ENCODE results near the gene TASP1. TPM values are rescaled to one million over a fixed set of nuclear protein-coding genes. Genes with fewer than 3 reads are reported as not detected.

Gene TASP1
- total and polyA plus RNA-seq, 2 donors (not counting 1 experiment from before 2014, with no cell fraction given): 6.4 to 23.9 TPM

DNA sequence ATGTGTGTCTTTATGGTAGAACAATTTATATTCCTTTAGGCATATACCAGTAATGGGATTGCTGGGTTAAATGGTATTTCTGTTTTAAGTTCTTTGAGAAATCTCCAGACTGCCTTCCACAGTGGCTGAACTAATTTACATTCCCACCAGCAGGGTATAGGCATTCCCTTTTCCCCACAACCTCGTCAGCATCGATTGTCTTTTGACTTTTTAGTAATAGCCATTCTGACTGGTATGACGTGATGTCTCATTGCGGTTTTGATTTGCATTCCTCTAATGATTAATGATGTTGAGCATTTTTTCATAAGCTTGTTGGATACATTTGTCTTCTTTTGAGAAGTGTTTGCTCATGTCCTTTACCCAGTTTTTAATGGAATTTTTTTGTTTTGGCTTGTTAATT is 5.3 kb upstream of the TASP1 start:
- DNase-seq (no peak), ATAC-seq (ENCODE audit: low read depth) (no peak)
- intact Hi-C loops (cut with micrococcal nuclease): no loop called here
- Mint-ChIP-seq H3K4me1 (peaks cover 3% of the 10 kb centered on the region), H3K27ac (no peak overlapping the region), H3K4me3 (no peak overlapping the region), H3K9me3 (ENCODE audit: insufficient read depth) (no peaks in the 10 kb centered on the region), H3K27me3 (peaks cover 35% of the 10 kb centered on the region)
- no peak overlapping the region for H3K27ac ChIP-seq (ENCODE audit: low read length in 2 of 2)
- peaks cover under 1% of the 10 kb centered on the region for H3K79me2 ChIP-seq (ENCODE audit: control insufficient read depth, insufficient read depth, low read length)
- POLR2A ChIA-PET: no interaction called here
- H3K4me2 ChIP-seq (replicated peaks; ENCODE audit: low read depth, low read length, poor library complexity, severe bottlenecking): no peak overlapping the region
- H3K27me3 ChIP-seq (replicated peaks in 1 of 4; ENCODE audit: control extremely low read depth in 1 of 4, control insufficient read depth in 3 of 4, insufficient read depth in 4 of 4, low read length in 3 of 4): peaks cover 0 to 6% (median 3%) of the 10 kb centered on the region in 4 experiments
- H3K4me3 ChIP-seq (ENCODE audit: control extremely low read depth in 1 of 5, extremely low read depth in 1 of 5, insufficient read depth in 1 of 5, low read depth in 2 of 5, low read length in 4 of 5): no peak overlapping the region
- no peak overlapping the region for H3K9ac ChIP-seq (ENCODE audit: low read length)
- no peaks in the 10 kb centered on the region for H3K36me3 ChIP-seq (replicated peaks in 1 of 2; ENCODE audit: control extremely low read depth in 1 of 2, control insufficient read depth in 1 of 2, extremely low read depth in 1 of 2, insufficient read depth in 2 of 2, low read length in 1 of 2)
- H3K9me3 ChIP-seq (ENCODE audit: control extremely low read depth in 1 of 3, control insufficient read depth in 2 of 3, insufficient read depth in 1 of 3, low read length in 2 of 3): no peaks in the 10 kb centered on the region
- CTCF ChIA-PET: no interaction called here
- TF ChIP-seq EZH2 (IDR thresholded peaks at IDR 0.05; ENCODE audit: borderline replicate concordance, insufficient read depth, low read depth, low read length, poor library complexity, severe bottlenecking): no peak
- TF ChIP-seq, protein P1, sequence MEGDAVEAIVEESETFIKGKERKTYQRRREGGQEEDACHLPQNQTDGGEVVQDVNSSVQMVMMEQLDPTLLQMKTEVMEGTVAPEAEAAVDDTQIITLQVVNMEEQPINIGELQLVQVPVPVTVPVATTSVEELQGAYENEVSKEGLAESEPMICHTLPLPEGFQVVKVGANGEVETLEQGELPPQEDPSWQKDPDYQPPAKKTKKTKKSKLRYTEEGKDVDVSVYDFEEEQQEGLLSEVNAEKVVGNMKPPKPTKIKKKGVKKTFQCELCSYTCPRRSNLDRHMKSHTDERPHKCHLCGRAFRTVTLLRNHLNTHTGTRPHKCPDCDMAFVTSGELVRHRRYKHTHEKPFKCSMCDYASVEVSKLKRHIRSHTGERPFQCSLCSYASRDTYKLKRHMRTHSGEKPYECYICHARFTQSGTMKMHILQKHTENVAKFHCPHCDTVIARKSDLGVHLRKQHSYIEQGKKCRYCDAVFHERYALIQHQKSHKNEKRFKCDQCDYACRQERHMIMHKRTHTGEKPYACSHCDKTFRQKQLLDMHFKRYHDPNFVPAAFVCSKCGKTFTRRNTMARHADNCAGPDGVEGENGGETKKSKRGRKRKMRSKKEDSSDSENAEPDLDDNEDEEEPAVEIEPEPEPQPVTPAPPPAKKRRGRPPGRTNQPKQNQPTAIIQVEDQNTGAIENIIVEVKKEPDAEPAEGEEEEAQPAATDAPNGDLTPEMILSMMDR (IDR thresholded peaks at IDR 0.05): no peak
- peaks cover 3 to 4% of the 10 kb centered on the region in 2 donors for H3K4me1 ChIP-seq (ENCODE audit: control insufficient read depth in 2 of 2, insufficient read depth in 2 of 2, low read length in 2 of 2)
- H4K20me1 ChIP-seq (ENCODE audit: control insufficient read depth, insufficient read depth, low read length, poor library complexity, severe bottlenecking): no peaks in the 10 kb centered on the region
- 69% methylated on average over 2 of the region's 4 CpGs for WGBS (ENCODE audit: insufficient coverage)
- no peak overlapping the region for H2AFZ ChIP-seq (ENCODE audit: insufficient read depth, low read depth, low read length, poor library complexity, severe bottlenecking)

DNA sequence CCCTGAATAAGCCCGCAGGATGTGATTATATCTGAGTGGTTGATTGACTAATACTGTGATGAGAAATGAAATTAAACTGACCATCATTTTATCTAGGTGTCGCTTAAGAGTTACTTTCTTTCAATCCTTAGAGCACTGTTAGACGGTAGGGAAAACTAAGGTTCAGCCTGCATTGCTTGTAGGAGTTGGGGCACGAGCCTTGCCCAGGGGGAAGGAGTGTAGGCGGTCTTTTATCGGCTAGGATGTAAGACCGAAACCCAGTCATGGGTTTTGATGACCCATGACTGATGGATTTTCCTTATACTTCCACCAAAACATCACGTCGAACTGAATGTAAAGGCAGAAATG is 392 bp upstream of the TASP1 start:
- H3K9me3 Mint-ChIP-seq (ENCODE audit: insufficient read depth): no peaks in the 10 kb centered on the region
- POLR2A ChIA-PET: interaction anchor here (0.6 kb wide), 1 partner anchor 47 kb away, joined by 4 read pairs; no protein-coding TSS in a partner anchor
- CTCF ChIA-PET: interaction anchor here (0.6 kb wide), 1 partner anchor 133 kb away, joined by 4 read pairs; no protein-coding TSS in a partner anchor
- H3K9ac ChIP-seq (ENCODE audit: low read length): peak overlapping the region; percentile 89
- H3K4me3 Mint-ChIP-seq: peak overlapping the region; percentile 99
- H3K9me3 ChIP-seq (ENCODE audit: control extremely low read depth in 1 of 3, control insufficient read depth in 2 of 3, insufficient read depth in 1 of 3, low read length in 2 of 3): no peaks in the 10 kb centered on the region
- intact Hi-C loops (cut with micrococcal nuclease): loop anchor here (1.0 kb wide), 2 partner anchors 20 to 145 kb away; partner anchors contain the start of gene ESF1
- H3K27ac ChIP-seq (ENCODE audit: low read length in 2 of 2): peak overlapping the region; percentile 52 to 88
- H3K4me1 Mint-ChIP-seq: peaks cover 16% of the 10 kb centered on the region
- no peaks in the 10 kb centered on the region for H4K20me1 ChIP-seq (ENCODE audit: control insufficient read depth, insufficient read depth, low read length, poor library complexity, severe bottlenecking)
- H3K4me2 ChIP-seq (replicated peaks; ENCODE audit: low read depth, low read length, poor library complexity, severe bottlenecking): peak overlapping the region; percentile 90
- ATAC-seq (ENCODE audit: low read depth) (no peak), DNase-seq (no peak)
- WGBS (ENCODE audit: insufficient coverage): no CpG with 5 or more reads among the region's 9 CpGs
- peak overlapping the region; percentile 96 for H2AFZ ChIP-seq (ENCODE audit: insufficient read depth, low read depth, low read length, poor library complexity, severe bottlenecking)
- H3K27me3 Mint-ChIP-seq: peaks cover 13% of the 10 kb centered on the region
- H3K4me1 ChIP-seq (ENCODE audit: control insufficient read depth in 2 of 2, insufficient read depth in 2 of 2, low read length in 2 of 2): peaks cover 8 to 10% of the 10 kb centered on the region in 2 donors
- H3K36me3 ChIP-seq (replicated peaks in 1 of 2; ENCODE audit: control extremely low read depth in 1 of 2, control insufficient read depth in 1 of 2, extremely low read depth in 1 of 2, insufficient read depth in 2 of 2, low read length in 1 of 2): no peaks in the 10 kb centered on the region
- H3K4me3 ChIP-seq (ENCODE audit: control extremely low read depth in 1 of 5, extremely low read depth in 1 of 5, insufficient read depth in 1 of 5, low read depth in 2 of 5, low read length in 4 of 5): peak overlapping the region; percentile 74 to 84 (median 84)
- peaks cover 0 to 6% (median 3%) of the 10 kb centered on the region in 4 experiments for H3K27me3 ChIP-seq (replicated peaks in 1 of 4; ENCODE audit: control extremely low read depth in 1 of 4, control insufficient read depth in 3 of 4, insufficient read depth in 4 of 4, low read length in 3 of 4)
- peak overlapping the region; percentile 92 for H3K27ac Mint-ChIP-seq
- TF ChIP-seq, protein P1 (IDR thresholded peaks at IDR 0.05): no peak
- TF ChIP-seq EZH2 (IDR thresholded peaks at IDR 0.05; ENCODE audit: borderline replicate concordance, insufficient read depth, low read depth, low read length, poor library complexity, severe bottlenecking): no peak
- peaks cover 44% of the 10 kb centered on the region for H3K79me2 ChIP-seq (ENCODE audit: control insufficient read depth, insufficient read depth, low read length)

Measured in B cell (primary cell).